ENCODE measurements around the gene USP12.
A peak's percentile ranks its signal among the peaks of the same experiment; 100 is the strongest.

USP12 gene

DNA sequence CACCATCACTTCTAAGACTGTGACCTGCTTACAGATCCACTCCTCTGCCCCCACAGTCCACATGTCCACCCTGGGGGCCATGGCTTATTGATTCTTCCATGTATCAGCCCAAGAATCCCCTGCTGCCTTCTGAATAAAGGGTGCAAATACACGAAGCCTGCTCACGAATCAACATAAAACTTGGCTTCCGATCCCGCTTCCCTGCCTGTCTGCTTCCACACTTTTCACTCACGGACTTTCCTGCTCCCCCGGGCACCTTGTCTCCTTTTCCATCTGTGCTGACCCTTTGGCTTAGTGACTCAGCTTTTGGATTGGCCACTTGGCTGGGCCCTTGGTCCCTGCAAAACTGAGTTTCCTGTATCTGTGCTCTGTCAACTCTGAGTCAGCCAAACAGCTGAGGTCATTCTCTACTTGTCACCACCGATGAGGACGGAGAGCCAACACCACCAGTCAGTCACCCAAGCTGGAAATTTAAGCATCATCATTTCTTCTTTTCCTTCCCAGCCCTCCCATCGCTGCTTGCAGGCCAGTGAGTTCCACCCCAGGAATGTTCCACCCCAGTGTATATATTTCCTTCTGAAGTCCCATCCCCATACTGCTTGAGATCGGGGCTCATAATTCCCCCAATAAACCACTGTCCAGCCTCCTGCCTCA, 11.4 kb upstream of the USP12 start:
- no peak for DNase-seq

DNA sequence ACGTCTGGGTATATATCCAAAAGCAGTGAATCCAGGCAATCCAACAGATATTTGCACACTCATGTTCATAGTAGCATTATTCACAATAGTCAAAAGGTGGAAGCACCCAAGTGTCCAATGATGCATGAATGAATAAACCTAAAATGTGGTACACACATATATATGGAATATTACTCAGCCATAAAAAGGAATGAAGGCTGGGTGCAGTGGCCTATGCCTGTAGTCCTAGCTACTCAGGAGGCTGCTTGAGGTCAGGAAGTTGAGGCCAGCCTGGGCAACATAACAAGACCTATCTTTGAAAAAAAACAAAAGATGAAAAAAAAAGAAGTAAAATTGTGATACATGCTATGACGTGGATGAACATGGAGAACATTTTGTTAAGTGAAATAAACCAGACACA, 10.4 kb upstream of the USP12 start:
- no peak for DNase-seq

DNA sequence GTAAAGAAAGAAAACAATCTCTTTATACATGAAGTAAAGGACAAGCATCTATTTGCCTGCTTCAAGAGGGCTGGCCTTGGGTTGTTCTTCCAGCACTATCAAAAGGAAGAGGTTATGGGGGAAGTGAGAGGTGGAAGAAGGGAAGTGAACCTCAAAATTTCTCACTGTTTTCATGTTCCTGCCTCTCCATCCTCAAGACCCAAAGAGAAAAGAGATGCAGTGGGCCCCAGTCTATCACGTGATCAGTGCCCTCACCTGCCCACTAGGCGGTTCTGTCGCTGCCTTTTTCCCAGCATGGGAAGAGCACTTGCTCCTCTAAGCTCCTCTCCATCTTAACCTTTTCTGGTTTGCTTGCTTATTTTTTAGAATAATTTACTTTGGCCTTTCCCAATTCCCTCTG, 6.2 kb upstream of the USP12 start:
- DNase-seq, result no peak

DNA sequence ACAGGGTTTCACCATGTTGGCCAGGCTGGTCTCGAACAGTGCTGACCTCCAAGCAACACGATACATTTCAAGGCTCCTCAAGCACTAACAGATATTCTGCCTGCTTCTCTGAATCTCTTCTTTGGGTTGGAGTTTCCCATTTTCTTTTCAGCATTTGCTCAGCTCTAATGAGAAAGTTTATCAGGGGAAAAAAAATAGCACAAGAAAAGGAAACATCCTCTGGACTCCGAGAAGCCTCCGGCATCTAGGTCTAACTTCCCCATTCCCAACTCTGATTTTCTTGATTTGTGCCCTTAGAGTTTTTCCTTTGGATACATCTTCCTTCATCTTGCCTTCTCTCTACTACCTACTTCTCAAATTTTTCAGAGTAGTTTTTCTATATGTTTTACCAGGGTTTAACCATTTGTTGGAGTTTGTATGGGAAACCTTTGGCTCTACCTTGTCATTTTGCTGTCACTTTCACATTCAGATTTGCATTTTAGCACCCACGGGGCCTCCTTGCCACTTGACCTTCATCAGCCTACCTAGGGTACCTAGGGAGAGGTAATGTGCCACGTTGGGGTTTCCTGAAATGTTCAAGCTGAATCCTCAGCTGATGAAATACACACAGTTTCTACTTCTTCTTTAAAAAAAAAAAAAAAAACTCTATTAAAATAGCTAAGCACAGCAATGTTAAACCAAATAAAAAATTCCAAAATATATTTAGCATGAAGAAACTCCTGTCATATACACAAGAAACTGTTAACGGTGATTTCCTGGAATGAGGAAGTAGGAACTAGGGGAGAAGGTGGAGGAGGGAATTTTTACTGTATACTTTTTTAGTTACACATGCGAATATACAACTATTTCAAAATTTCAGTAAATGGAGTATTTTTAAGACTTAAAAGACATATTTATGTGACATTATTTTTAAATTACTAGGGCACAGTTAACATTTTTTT, 5.1 kb upstream of the USP12 start:
- DNase-seq, result no peak

DNA sequence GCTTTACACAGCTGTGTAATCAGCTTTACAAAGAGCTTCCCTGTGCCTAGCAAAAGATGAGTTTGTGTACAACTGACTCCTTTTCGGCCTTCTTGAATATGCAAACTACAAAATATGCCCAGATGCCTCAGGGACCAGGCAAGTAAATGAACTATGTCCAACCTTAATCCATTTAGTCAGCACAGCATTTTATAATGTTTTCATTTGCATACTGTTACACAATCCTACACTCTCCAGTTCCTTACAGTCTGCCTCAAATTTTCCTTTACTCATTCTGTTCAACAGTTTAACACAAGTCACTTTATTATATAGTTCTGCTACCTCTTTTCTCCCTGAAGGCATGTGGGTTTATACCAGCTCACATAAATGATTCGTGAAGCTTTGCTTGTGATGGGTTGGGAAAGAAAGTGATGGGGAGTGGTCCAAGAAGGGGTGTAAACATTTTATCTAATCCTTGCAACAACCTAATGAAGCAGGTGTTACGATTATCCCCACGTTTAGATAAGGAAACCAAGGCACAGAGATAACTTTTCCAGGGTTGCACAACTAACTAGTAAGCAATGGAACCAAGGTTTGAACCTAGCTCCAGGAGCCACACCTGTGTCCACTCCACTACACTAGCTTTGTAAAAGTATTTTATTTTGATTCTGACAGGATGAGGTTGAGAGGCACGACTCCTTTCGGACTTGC, 3.3 kb upstream of the USP12 start:
- no peak for DNase-seq

DNA sequence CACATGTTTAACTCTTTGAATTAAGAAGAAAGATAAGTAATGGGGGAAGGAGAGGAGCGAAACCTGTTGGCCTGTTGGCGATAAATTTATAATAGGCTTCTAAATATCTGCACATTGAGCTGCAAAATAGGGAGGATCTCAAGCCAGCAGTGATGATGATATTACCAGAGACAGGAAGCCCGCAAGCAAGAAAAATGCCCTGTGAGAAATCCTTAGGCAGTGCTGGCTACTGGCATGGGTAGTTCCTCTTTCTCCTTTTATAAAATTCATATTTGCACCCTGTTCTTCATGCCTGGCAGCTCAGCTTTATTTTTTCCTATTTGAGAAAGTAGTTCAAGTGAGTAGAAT, 858 bp upstream of the USP12 start:
- DNase-seq, result no peak

DNA sequence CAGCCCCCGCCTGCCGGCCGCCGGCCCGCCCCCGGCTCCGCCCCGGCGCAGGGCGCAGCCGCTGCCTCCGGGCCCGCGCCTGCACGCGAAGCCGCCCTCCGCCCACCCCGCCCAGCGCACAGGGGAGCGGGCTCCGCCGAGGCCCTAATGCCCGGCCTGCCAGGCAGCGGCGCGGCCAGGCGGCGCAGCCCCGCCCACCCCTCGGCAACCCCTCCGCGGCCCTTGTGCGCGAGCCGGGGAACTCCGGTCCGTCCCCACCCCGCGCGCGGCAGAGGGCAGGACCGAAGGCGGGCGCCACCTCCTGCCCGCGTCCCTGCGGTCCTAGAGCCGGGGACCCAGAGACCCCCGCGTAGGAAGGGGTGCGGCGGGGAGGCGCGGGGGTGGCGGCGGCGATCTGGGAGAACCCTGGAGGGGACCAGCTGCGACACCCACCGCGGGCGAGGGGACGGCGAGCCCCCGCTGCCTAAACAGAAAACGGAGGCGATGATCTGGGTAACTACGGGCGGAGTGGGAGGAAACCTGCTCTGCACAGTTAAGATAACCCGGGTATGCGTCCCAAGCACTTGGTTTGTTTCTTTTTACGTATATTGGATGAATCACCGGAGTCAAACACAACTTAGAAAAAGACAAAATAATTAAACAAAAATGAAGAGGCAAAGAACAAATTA, 350 bp upstream of the USP12 start:
- peak; percentile 63 to 93 (median 74) for DNase-seq

DNA sequence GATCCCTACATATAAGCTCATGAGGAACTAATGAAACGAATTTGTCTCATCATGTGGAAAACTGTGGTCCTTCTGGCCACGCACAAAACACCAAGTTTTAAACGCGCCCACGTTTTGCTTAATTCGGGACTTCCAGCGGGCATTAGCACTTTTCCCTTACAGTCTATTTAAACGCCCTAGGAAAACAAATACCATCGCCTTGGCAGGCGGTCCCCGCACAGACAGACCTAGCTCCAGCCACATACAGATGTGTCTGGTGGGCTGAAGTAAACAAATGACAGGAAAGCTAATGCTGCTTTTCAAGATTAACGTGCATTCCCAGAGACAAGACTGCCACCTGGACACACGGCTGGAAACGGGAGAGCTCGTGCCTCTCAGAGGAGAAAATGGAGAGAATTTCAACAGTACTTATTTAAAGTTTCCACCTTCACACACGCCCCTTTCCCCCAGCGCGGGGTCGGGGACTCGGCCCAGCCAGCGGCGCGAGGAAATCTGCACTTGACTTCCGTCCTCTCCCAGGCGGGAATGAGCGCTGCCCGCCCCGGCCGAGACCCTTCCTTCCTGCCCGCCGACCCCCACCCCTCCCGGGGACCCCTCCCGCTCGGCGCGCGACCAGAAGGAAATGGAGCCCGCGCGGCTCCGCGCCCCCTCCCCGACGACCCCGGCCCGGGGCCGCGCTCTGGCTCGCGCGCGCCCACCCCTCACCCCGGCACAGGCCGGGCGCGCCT, 931 bp downstream of the USP12 start:
- DNase-seq, result peak in 3 of 4 experiments; percentile 15 to 19 (median 15)

DNA sequence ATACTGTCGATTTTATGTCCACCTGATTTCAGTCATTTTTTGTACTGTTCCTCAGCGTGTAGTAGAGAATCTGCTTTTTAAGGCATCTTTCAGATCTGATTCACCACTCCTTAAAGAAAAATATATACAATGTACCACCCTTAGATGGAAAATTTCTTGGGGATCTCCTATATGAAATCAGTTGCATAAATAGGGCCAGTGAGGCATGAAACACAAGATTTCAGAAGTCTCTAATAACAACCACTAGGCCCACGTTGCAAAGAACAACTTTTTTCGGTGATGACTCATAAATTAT, 1.4 kb downstream of the USP12 start:
- DNase-seq, result no peak

DNA sequence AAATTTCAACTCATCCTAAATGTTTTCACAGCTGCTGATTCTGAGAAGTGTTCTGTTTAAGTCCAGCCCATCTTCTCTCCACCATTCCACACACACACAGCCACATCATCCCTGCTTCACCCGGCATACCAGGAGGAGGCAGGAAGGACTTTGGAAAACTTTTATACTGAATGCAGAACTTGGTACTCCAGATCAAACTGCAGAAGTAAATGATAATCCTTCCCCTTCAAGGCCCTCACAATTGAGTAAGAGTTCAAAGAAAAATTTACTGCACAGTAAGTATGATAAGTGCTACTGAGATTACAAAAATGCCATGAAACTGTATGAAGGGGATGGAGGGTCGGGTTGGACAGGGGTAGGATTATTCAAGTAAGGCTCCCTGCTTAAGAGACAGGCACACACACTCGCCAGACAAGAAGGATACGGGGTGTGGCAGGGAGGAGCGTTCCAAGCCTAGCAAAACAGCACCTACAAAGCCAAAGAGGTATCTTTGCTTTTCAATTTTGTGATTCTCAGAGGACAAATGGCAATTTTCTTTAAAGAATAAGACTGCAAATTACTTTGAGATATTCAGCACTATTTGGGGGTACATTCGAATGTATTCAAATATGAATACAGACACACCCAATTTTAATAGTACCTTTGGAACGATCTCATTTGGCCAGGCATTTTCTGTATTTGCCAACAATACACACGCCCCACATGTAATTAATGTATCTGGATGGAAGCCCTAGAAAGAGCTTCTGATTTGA, 2.5 kb downstream of the USP12 start:
- DNase-seq, result no peak

DNA sequence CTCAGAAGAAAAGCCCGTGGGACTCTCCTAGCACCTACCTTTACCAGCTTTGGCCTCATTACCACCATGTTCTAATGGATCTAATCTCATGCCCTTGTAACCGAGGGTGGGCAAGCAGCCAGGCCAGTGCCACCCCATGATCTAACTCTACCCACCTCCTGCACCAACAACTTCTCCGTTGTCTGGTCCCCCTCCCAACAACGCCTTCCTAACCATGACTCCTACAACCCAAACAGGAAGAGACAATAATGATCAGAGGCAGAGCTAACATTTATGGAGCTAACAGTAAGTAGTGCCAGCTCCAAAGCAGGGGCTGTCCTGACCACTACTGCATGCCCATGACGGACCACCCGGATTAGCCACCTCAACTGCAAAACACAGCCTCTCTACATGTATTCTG, 3.5 kb downstream of the USP12 start:
- DNase-seq, result no peak

DNA sequence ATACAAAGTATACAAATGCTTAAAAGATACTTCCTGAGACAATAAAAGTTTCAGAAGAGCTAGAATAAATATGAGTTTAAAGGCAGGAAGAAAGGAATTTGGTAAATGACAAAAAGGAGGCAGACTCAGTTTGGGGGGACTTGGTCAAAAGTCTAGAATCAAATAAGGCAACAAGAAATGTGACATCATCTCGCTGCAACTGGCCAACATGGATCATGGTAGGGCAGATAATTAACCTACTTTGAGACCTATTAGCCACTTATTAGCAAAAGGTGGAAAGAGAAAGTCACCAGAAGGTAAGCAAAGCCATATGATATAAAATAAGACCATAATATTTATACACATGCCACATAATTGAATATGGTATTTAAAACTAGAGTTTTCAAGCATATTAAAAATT, 5.3 kb downstream of the USP12 start:
- no peak for DNase-seq

DNA sequence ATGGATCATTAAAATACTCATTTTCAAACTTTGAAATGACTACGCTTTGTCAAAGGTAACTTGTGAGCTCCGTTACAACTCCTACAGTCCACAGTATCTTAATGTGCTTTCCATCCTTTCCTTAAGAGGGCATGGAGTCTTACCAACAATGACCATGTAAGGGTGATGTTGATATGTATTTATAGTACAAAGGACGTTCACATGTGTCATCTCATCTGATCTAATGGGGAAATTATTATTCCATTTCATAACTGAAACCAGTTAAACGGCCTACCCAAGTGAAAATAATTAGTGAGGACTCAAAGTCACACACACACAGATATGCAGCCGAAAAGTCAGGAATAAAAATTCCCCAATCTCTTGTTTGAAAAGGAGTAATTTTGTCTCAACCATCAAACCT, 9.6 kb downstream of the USP12 start:
- DNase-seq, result no peak

DNA sequence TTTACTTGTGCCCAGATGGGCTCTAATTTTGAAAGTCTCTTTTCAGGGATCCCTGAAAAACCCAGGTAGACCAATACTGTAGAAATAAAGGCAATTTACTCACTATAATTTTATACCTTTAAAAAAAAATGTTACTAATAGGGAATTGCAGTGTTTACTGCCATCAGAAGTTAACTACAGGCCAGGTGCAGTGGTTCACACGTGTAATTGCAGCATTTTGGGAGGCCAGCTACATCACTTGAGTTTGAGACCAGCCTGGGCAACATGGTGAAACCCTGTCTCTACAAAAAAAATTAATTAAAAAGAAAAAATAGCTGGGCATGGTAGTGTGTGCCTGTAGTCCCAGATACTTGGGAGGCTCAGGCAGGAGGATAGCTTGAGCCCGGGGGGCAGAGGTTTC, 10.2 kb downstream of the USP12 start:
- no peak for DNase-seq

DNA sequence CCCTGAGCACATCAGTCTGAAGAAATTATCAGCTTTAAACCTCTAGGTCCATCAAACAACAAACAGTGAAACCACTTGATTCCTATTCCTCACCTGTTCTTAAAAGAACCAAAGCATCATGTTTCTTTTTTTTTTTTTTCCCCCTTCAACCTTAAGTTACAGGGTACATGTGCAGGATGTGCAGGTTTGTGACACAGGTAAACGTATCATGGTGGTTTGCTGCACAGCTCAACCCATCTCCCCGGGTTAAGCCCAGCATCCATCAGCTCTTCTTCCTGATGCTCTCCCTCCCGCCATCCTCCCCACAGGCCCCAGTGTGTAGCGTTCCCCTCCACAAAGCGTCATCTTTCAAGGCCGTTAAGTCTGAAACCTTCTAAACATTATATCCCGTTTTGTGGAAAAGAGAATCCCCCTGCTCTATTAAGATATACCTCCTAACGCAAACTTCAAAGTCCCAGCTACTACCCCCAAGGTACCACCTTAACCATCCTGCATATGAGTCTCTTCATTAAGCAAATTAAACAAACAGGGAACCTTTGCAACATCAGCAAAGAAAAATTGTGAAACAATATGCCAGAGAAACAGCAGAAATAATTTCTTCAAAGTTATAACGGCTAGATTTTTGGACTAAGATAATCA, 10.8 kb downstream of the USP12 start:
- DNase-seq, result no peak

DNA sequence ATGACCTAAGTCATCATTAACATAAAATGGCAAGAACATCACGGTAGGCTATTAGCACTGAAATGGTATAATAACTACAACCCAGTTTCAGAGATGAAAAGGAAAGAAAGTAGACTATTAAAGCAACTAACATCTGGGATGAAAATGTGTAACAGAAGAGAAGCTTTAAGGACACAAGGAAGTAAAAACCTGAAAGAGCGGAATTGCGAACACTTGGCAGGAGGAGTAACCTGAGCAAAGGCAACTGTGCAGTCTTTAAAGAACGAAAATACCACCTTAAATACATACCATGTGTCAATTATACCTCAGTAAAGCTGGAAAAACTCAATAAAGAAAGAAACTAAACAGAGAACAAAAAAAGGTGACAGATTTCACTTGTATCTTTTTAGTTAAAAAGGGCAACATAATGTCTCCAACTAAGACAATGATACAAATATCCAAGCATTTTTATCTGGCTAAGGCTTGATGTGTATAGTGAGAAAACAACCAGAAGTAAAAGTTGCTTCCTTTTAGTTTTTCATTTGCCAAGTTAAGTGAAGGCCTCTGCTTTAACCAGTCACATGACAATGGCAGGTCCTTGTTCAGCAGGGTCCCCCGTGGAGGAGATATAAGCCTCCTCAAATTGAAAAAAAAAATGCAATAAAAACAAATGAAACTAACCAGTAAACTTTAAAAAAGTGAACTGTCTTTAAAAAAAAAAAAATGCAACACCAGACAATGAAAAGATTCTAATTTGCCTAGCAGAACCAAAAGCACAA, 11.6 kb downstream of the USP12 start:
- no peak for DNase-seq

DNA sequence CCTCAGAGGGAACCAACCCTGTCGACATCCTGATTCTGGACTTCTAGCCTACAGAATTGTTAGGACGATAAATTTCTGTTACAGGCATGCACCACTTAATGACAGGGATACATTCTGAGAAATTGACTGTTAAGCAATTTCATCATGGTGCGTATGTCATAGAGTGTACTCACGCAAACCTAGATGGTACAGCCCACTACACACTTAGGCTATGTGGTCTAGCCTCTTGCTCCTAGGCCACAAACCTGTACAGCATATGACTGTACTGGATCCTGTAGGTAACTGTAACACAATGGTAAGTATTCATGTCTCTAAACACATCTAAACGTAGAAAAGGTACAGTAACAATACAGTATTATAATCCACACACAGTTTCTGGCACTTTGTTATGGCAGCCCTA, 13.3 kb downstream of the USP12 start:
- DNase-seq, result no peak

DNA sequence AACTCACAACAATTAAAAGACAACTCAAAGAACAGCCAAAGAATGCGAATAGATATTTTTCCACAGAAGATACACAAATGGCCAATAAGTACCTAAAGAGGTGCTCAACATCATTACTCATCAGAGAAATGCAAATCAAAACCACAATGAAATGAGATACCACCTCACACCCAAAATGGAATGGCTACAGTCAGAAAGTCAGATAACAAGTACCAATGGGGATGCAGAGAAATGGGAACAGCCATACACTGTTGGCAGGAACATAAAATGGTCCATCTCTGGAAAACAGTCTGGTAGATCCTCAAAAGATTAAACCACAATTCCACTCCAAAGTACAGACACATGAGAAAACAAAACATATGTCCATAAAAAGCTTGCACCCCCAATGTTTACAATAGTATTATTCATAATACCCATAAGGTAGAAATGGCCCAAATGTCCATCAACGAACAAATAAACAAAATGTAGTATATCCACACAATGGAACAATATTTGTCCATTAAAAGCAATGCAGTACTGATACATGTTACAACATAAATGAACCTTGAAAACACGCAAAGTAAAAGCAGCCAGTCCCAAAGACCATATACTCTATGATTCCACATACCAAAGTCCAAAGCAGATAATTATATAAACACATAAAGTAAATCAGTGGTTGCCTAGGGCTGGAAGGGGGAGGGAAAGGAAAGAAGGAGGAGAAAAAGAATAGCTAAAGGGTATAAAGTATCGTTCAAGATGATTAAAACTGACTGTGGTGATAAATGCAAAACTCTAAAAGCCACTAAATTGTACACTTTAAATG, 19.6 kb downstream of the USP12 start:
- DNase-seq, result no peak

DNA sequence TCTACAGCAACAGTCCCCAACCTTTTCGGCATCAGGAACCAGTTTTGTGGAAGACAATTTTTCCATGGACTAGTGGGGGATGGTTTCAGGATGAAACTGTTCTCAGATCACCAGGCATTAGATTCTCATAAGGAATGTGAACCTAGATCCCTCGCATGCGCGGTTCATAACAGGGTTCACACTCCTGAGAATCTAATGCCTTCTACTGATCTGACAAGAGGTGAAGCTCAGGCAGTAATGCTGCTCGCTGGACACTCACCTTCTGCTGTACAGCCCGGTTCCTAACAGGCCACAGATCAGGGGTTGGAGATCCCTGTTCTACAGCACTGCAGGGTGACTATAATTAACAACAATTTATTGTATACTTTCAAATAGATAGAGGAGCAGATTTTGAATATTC, 21.9 kb downstream of the USP12 start:
- DNase-seq, result no peak

DNA sequence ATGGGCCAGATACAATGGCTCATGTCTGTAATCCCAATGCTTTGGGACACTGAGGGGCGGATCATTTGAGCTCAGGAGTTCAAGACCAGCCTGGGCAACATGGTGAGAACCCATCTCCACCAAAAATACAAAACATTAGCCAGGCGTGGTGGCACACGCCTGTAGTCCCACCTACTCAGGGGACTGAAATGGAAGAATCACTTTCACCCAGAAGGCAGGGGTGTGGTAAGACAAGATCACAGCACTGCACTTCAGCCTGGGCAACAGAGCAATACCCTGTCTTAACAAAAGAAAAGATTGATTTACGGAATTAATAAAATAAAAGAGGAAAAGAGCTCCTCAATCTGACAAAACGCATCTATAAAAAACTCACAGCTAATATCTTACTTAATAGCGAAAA, 22.7 kb downstream of the USP12 start:
- no peak for DNase-seq
